CD4-positive, alpha-beta T cell treated with Interleukin-17A for 1 hour (primary cell): ENCODE measurements around the gene ASTN1.

Source experiments
- DNase-seq: peaks from one replicate; pipeline ENCODE4 v3.0.0-alpha.2; 2020

Gene ASTN1

DNA sequence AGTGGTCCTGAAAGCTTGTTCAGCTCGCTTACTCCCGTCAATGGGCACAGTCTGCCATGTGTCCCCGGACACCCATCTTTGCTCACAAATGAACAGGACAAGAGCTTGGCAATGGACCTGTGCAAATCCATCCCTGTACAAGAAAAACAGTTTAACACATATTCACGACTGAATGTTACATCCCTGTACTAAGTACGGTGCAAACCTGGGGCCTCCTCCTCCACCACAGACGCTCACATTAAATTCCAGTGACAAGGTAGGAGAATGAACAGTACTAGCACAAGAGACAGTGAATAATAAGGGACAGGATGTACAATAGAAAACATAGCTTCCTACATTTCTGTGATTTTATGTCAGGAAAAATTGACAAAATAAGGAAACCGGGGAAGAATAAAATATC is 187.7 kb downstream of the ASTN1 start:
- no peak for DNase-seq

DNA sequence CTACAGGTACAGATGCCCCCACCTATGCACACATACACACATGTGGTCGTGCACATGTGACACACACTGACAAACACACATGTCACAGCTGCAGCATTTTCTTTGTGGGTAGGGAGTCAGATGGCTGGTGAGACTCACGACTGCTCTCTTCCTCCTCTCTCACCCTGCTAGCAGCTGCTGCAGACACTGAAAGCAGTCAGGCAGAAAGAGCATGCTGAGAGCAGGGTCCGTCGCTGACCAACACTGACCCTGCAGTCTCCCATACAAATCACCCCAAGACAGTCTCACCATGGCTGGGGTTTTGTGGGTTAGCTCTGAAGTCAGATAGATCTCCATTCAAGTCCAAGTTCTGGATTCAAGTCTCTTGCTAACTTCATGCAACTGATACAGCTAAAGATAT is 188.3 kb downstream of the ASTN1 start:
- no peak for DNase-seq

DNA sequence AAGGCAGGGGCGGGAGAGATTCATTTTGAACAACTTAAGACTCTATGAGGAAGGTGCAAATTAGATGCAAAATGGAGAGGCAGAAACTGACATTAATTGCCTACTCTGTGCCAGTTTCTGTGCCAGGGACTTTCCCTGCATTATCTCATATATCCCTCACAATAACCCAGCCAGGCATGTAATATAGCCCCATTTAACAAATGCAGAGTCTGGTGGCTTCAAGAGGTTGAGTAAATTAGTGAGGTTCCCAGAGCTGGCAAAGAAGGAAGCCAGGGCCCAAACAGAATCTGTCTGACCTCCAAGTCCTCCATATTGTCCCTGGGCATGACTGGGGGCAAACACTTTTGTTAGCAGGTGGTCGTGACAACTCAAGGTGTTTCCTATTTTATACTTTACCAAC is 199.8 kb downstream of the ASTN1 start:
- no peak for DNase-seq

DNA sequence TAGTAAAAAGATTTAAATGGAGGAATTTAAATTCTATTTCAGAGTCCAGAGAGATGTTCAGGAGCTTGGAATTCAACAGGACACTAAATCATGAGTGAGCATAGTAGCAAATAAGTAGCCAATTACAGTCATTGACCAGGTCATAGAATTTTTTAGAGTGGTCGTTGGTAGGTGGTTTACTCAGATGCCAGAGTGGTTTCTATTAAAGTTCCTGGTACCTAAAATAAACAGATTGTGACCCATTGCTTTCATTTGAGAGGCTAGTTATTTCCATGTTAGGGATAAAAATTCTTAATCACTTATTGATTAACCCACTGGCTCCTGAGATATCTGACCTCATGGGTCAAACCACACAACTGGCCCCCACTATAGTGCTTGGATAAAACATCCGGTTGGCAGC is 201.3 kb downstream of the ASTN1 start:
- no peak for DNase-seq

DNA sequence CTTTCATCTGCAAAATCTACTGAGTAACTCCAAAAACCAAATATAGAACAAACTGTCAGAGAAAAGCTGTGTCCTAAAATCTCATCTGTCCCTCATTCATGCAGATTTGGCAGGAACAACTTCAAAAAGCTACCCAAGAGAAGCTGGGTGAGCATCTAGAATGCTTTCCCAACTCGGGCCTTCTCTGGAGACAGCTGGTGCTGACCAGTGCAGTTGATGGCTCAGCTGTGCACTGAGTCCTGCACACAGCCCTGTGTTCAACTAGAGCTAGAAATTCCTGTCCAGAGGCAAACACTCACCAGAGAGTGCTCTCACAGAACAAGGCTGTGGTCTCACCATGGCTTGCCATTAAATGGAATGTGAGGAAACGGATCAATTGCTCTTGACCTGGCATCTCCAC is 202.8 kb downstream of the ASTN1 start:
- DNase-seq = no peak

DNA sequence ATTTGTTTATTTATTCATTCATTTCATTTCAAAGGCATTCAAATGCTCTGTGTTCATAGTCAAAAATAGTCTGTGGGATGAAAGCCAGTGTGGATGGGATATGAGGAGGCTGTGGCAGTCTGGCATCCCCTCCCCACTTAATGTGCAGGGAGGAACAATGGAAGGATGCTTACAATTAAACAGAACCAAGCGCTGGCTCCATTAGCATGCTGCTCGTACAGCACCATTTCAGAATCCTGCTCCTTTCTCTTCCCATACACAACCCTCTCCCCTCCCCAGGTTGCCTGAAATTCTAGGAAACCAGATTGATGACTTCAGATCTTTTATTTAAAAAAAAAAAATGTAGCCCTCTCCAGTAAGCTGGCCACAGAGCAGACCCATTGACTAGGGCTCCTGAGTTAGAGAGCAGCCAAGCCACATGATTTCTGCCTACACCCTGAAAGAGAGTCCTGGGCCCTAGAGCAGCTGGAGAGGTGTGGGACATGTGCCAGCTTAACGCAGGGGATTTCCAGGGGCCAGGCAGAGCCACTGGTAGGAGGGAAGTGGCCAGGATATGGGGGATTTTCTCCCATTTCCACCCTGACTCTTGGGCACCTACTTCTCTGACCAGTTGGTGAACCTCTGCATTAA is 205.2 kb downstream of the ASTN1 start:
- no peak for DNase-seq

DNA sequence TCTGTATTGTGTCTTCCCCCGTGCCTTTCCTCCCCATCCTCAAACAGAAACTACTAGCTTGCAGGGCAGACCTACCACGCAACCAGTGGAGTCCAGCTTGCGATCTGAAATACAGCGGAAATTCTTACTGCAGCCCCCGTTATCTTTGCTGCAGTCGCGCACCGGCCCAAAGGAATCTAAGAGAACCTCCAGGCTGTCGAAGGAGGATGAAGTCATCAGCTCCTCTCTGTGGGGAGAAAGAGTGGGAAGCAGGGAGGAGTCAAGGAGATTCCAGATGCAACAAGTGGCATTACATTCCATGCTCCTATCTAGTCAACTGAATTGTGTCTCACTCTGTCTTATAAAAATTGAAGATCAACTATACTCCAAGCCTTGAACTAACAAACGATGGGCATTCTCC is 206.9 kb downstream of the ASTN1 start:
- DNase-seq = no peak

DNA sequence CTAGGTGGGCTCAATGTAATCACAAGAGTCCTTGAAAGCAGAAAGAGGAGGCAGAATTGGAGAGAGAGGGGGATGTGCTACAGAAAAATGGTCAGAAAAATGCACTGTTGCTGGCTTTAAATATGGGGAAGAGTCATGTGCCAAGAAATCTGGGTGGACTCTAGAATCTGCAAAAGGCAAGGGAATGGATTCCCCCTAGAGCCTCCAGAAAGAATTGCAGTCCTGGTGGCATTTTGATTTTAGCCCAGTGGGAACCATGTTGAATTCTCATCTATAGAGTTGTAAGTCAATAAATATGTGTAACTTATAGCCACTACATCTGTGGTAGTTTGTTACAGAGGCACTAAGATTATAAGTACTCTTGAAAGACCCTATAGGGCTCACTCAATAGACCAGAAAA is 210.3 kb downstream of the ASTN1 start:
- DNase-seq = no peak

DNA sequence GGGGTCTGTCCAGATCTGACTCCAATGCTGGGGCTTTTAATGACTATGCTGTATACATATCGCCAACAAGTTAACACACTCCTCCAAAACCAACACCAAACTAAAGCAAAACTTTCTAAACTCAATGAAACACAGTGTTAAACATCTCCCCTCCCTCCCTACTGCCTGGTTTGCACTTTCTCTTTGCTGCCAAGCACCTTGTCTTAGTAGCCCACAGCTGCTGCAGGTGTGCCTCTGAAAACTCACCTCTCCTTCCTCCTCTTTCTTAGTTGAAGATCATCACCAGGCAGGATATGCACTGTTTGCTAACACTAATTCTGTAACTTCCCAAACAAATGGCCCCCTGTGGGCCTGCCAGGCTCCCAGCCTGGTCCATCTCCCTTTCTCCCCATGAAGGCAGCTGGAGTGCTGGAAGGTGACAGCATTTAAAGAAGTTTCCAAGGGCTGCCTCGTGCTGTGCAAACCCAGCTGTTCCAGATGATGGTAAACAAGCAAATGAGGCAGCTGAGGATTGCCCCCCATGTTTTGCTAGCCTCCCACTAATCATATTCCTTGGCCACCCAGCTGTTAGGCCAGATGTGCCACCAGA is 213.7 kb downstream of the ASTN1 start:
- no peak for DNase-seq

DNA sequence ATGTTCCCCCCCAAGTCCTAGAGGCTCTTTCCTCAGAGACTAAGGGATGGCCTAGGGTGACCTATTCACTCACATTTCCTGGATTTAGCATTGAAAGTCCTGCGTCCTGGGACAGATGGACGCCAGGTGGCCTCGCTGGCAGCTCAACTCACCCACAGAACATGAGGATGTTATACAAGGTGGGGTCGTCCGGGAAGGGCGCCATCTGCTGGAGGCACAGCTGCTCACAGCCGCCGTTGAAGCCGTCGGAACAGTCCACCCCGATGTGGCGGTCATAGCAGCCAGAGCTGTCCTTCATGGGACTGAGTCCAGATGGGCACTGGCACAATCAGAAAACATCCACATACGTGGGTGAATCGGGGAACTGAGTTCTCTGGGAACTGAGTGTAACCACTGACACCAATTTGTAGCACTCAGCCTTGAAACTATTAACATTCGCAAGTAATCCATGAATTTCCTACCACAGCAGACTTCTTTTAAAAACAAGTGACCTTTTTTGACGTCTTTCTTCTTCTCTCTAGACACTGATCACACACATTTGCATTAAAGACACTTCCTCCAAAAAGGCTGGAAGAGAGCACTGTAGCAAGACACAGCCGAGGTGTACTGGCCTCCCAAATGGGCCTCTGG is 215.4 kb downstream of the ASTN1 start:
- DNase-seq = no peak

DNA sequence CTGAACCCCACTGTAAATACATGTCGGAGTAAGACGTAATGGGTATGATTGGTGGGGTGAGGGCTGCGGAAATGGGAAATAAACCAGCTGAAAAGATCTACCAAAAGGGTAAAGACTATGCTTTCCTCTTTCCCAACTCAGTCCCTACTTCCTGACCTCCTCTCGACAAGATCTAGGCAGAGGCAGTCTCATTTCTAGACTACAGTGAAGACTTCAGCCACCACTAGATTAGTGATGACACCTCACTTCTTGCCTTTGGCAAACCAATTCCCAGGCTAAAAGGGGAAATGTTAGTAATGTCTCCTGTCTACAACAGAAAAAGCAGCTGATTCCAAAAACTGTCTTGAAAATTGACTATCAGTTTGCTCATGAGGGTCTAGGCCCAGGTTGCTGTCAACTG is 219.9 kb downstream of the ASTN1 start:
- DNase-seq = no peak

DNA sequence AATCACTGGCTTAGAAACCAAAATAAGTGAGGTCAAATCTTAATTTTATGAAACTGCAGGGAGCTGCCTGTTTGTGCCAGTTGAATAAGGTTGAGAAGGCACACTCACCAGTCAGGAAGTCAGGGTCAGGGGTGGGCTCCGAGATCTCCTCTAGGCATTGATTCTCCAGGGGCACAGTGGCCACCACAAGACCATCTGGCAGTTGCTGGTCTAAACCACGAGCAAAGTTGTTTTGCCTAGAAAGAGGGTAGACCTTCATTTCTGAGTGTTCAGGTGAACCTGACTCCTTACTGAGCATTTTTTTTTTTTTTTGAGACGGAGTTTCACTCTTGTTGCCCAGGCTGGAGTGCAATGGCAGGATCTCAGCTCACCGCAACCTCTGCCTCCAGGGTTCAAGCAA is 220.7 kb downstream of the ASTN1 start:
- DNase-seq = no peak

DNA sequence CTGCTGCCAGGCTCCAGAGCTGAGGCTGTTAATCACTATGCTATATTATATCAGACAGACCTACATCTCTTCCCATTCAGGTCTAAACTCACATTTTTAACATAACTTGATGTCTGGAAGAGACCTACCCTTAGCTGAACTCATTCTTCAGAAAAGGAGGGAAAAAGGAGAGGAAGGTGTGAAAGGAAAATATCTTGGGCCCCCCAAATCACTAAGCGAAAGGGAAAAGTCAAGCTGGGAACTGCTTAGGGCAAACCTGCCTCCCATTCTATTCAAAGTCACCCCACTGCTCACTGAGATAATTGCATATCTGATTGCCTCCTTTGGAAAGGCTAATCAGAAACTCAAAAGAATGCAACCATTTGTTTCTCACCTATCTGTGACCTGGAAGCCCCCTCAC is 222.2 kb downstream of the ASTN1 start:
- no peak for DNase-seq

DNA sequence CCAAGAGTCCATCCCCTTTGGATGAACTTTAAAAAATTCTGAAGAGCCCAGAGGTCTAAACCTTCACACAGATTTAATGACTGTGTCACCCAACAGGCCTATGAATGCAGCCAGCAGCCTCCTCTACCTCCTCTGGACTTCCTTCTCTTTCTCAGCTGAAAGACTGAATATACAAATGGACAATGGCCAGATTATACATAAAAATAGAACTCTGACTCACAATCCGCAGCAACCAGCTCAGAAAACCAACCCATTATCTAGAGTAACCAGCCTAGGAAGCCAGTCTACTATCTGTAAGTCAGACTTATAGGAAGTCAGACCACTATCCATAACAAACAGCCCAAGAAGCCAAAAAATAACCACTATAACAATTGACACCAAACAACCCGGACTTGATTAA is 224.5 kb downstream of the ASTN1 start:
- DNase-seq = no peak

DNA sequence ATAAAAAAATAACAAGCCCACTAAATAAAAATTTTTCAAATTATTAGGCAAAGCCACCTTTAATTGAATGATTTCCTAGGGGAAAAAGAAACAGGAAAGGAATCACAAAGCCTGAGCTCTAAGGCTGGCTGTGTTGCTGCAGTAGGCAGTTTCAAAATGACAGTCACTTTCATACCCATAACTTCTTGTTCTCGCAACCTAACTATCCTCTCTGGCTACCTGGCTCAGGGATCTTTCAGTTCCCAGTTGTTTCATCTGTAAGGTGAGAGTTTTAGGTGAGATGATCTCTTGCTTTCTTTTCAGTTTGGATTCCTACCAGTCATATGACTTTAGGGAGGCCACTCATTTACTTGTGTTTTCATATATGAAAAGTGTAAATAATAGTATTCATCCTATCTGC is 226.1 kb downstream of the ASTN1 start:
- no peak for DNase-seq

DNA sequence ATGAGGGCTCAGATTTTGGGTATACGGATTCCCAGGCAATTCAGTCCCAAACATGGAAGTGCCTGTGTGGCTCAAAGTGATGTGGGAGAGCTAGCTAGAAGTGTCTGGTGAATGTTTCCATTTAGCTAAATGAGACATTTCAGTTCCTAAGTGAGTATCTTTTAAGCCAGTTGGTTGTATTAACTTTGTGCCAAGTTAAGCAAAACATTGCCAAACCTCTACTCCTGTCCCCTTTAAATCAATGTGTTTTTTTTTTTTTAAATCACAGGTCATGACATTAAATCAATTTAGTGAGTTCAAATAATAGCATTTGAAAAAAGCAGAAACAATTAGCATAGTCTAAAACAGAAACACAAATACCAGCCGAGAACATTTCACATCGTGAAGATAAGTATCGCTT is 230.1 kb downstream of the ASTN1 start:
- no peak for DNase-seq

DNA sequence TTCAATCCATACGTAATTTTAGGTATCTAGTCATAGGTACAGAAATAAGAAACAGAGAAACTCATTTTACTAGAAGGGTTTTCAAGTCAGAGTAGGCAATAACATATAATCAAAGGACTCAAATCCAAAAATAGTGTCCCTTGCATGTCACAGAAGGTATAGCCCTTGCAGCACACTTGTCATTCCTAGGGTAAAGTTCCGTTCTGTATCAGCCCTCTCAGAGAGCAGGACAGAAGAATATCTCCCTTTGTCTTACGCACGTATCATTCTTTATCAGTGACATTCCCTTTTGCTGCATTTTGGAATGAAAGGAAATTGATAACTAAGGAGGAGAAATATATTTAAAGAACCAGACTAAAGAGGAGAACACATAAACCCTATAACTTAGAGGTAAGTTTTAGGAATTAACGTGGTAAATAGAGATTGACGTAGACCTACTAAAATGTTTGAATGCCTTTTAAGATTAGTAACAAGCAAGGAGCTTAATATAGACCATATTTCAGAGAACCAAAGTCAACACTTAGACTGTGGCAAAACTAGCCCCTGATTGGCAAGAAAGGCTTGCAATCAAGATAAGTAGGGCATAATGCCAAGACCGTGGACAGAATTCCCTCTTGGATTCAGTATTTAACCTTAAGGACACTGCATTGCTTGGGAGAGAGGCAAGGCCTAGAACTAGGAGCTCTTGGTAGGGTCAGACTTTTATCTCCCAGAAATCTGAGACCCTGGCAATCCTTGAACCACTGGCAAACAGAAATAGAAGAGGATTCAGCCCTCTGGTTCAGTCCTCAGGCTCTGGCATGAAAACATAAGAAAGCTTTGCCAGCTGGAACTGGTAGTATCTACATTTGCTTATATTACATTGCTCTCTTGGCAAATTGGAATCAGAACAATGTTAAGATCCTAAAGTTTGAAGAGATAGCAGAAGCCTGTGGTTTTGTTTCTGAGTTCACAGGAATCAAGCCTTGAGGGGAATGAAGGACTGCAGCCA is 232.1 kb downstream of the ASTN1 start:
- no peak for DNase-seq

DNA sequence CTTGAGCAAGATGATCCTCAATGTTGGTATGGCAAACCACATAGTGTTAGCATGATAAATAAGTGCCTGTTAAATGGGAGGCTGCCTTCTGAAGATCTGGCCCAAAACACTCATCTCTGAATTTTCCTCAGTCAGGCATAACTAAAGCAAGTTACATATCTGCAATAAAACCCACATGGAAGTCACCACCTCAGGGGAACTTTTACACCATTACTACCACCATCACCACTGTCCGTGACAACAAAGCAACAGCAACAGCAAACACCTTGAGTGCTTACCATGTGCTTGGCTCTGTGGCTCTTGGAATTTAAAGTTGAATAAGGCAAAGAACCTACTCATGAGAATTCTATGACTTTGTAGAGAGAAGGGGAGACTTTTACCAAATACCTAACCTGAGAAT is 233.0 kb downstream of the ASTN1 start:
- DNase-seq = no peak

DNA sequence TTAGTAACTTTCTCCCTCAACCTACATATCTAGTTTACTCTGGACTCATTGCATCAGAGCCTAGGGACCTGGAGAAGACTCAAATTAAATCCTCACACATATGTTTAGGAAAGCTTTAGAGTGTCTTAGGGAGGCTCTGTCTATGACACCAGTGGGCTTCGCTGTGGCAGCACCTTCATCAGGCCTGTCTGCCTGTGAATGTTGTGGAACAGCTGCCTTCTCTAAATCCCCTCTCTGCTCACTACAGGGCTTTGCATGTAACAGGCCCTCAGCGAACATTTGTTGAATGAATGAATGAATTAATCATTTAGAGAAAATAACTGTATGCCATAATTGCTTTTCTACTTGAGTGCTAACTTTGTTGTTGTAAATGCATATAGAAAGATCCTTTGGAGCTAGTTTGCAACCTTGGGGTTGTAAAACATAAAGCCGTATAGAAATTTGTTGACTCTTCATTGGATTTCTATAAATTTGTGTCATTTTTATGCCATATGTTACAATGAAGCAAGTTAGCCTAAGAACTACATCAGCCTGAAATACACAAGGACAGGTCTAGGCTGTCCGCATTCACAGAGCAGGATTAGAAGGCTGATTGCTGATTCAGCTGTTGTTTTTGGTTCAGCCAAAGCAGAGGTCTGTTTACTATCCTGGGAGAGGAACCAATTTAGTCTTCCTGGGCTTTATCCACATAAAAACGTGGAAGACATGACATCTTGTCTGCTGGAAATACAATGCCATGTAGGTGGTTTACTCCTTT is 238.0 kb downstream of the ASTN1 start:
- DNase-seq = no peak

DNA sequence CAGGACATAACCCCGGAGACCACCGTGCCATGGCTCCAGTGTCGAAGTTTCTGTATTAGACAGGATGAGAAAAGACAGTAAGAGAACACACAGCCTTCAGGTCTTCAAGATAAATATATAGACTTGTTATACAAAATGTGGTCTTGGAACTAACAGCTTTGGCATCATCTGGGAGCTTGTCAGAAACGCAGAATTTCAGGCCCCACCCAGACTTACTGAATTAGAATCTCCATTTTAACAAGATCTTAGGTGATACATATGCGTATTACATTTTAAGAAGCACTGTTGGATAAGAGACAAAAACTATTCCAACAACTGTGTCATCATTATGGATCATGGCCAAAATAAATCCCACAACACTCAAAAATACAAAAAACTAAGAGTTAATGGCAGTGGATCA is 239.3 kb downstream of the ASTN1 start:
- no peak for DNase-seq

DNA sequence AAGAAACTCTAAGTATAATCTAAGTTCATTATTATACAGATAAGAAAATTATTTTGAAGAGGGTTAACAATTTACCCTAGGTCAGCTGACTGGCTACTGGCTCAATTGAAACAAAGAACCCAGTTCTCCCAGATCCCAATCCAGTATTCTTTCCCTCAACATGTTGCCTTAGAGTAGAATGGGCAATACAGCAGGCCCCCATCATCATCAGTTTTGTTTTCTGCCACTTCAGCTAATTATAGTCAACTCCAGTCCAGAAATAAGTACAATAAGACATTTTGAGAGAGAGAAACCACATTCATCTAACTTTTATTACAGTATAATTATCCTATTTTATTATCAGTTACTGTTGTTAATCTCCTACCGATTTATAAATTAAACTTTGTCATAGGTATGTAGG is 241.2 kb downstream of the ASTN1 start:
- no peak for DNase-seq

DNA sequence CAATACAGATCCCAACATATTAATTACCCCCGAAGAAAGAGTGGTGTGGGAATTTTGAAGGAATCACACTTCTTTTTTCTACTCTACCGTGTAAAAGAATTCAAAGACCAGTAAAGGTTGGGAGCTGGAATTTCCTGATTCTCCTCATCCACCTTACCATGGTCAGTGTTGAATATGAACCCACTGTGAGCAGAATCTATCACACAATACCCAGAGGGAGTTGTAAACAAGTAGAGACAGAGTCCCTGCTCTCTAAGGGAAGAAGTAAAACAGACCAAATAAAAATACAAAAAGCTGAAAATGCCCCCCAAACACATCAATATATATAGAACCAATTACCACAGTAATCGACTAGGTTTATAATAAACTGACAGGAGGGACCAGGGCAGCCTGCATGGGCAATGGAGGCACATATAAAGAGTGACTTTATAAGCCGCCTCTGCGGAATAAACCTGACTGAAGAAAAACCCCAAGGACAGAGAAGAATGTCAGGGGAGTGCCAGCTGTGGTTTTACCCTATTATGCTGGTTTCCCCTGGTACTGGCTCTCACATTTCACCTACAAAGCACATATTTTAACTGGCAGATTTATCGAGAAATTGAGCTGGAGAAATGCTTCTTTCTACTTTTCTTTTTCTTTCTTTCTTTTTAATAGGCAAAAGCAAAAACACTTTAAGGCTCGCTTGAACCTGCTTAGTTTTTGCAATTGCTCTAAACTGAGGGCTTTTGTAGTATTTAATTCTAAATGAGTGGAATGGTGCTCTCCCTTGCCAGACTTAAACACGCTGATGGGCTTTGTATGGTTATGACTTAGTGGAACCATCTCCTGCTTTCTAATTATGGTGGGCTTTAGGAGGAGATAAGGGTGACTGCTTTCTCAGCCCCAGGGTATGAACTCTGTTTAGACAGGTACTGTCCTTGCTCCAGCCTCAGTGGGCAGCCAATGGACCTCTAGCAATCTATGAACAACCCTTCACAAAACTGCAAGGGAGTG is 244.8 kb downstream of the ASTN1 start:
- no peak for DNase-seq
